Memory B cell (primary cell): ENCODE measurements around the gene YEATS4.

Source experiments
- ATAC-seq: fragments of 150-1000 bp; cut with Tn5 transposase; 2 replicates; pipeline ENCODE4 v1.10.0; 2021; ENCODE audit warnings: low read depth, mild to moderate bottlenecking, moderate library complexity
- DNase-seq, 2 donors: peaks; one replicate each; pipeline ENCODE4 v3.0.0; 2022; ENCODE audit warnings: low spot score in 2 of 2
- H3K27ac Mint-ChIP-seq: one replicate; pipeline ENCODE4 v1.8.0; 2022; ENCODE audit warnings: mild to moderate bottlenecking, moderate library complexity, mixed read lengths
- H3K27me3 Mint-ChIP-seq: one replicate; pipeline ENCODE4 v1.8.0; 2022; ENCODE audit warnings: mixed read lengths
- H3K36me3 Mint-ChIP-seq: one replicate; pipeline ENCODE4 v1.8.0; 2022; ENCODE audit warnings: mild to moderate bottlenecking, mixed read lengths
- H3K4me1 Mint-ChIP-seq: one replicate; pipeline ENCODE4 v1.8.0; 2022; ENCODE audit warnings: mixed read lengths
- H3K4me3 Mint-ChIP-seq: one replicate; pipeline ENCODE4 v1.8.0; 2022; ENCODE audit warnings: mild to moderate bottlenecking, moderate library complexity, mixed read lengths
- H3K9me3 Mint-ChIP-seq: one replicate; pipeline ENCODE4 v1.8.0; 2022; ENCODE audit warnings: mixed read lengths

The YEATS4 gene

GRCh38 chr12:69389831-69390230 lies 30.3 kb downstream of the YEATS4 start:
- DNase-seq: no peak
- Mint-ChIP-seq H3K27ac (no peak overlapping the region), H3K27me3 (no peaks in the 10 kb centered on the region), H3K36me3 (peaks cover 17% of the 10 kb centered on the region), H3K9me3 (no peaks in the 10 kb centered on the region), H3K4me1 (peaks cover 2% of the 10 kb centered on the region), H3K4me3 (no peak overlapping the region)
- no peak for ATAC-seq

GRCh38 chr12:69392179-69392928 lies 32.8 kb downstream of the YEATS4 start:
- H3K36me3 Mint-ChIP-seq: peaks cover 26% of the 10 kb centered on the region

GRCh38 chr12:69396041-69396440 lies 36.5 kb downstream of the YEATS4 start:
- no peak overlapping the region for H3K27ac Mint-ChIP-seq
- no peaks in the 10 kb centered on the region for H3K27me3 Mint-ChIP-seq
- H3K4me3 Mint-ChIP-seq: no peak overlapping the region
- no peak for ATAC-seq
- no peaks in the 10 kb centered on the region for H3K4me1 Mint-ChIP-seq
- peaks cover 7% of the 10 kb centered on the region for H3K9me3 Mint-ChIP-seq
- DNase-seq: no peak
- peaks cover 29% of the 10 kb centered on the region for H3K36me3 Mint-ChIP-seq

More at GRCh38 chr12:69392179-69392928, 32.8 kb downstream of the YEATS4 start:
- H3K4me3 Mint-ChIP-seq: no peak overlapping the region
- ATAC-seq (no peak), DNase-seq (no peak)
- no peaks in the 10 kb centered on the region for H3K4me1 Mint-ChIP-seq
- no peak overlapping the region for H3K27ac Mint-ChIP-seq
- no peaks in the 10 kb centered on the region for H3K27me3 Mint-ChIP-seq
- peaks cover 4% of the 10 kb centered on the region for H3K9me3 Mint-ChIP-seq

- Mint-ChIP-seq H3K27me3 (no peaks in the 10 kb centered on the region), H3K27ac (no peak overlapping the region), H3K9me3 (peaks cover 7% of the 10 kb centered on the region), H3K36me3 (peaks cover 29% of the 10 kb centered on the region), H3K4me3 (no peak overlapping the region), H3K4me1 (no peaks in the 10 kb centered on the region)
- ATAC-seq (no peak), DNase-seq (no peak)
These were observed 37.4 kb downstream of the YEATS4 start for GRCh38 chr12:69396963-69397362.

- peaks cover 7% of the 10 kb centered on the region for H3K9me3 Mint-ChIP-seq
- peaks cover 27% of the 10 kb centered on the region for H3K36me3 Mint-ChIP-seq
- DNase-seq (no peak), ATAC-seq (no peak)
- no peaks in the 10 kb centered on the region for H3K27me3 Mint-ChIP-seq
- H3K27ac Mint-ChIP-seq: no peak overlapping the region
- H3K4me1 Mint-ChIP-seq: no peaks in the 10 kb centered on the region
- no peak overlapping the region for H3K4me3 Mint-ChIP-seq
These were observed 38.4 kb downstream of the YEATS4 start for GRCh38 chr12:69397978-69398377.

GRCh38 chr12:69401940-69402339 lies 42.4 kb downstream of the YEATS4 start:
- H3K27me3 Mint-ChIP-seq: no peaks in the 10 kb centered on the region
- H3K27ac Mint-ChIP-seq: no peak overlapping the region
- DNase-seq (no peak), ATAC-seq (no peak)
- H3K4me3 Mint-ChIP-seq: no peak overlapping the region
- H3K9me3 Mint-ChIP-seq: peaks cover 3% of the 10 kb centered on the region
- peaks cover 16% of the 10 kb centered on the region for H3K36me3 Mint-ChIP-seq
- H3K4me1 Mint-ChIP-seq: no peaks in the 10 kb centered on the region

GRCh38 chr12:69404851-69405565 lies 45.5 kb downstream of the YEATS4 start:
- Mint-ChIP-seq H3K9me3 (no peaks in the 10 kb centered on the region), H3K4me1 (no peaks in the 10 kb centered on the region), H3K36me3 (peaks cover 10% of the 10 kb centered on the region), H3K27me3 (no peaks in the 10 kb centered on the region), H3K4me3 (no peak overlapping the region), H3K27ac (no peak overlapping the region)
- ATAC-seq (no peak), DNase-seq (no peak)

GRCh38 chr12:69405566-69405865 lies 46.0 kb downstream of the YEATS4 start:
- Mint-ChIP-seq H3K27ac (no peak overlapping the region), H3K27me3 (no peaks in the 10 kb centered on the region), H3K36me3 (peaks cover 12% of the 10 kb centered on the region), H3K9me3 (no peaks in the 10 kb centered on the region), H3K4me1 (no peaks in the 10 kb centered on the region), H3K4me3 (no peak overlapping the region)
- ATAC-seq: no peak
- DNase-seq: no peak

- peaks cover 12% of the 10 kb centered on the region for H3K36me3 Mint-ChIP-seq
- no peak overlapping the region for H3K4me3 Mint-ChIP-seq
- ATAC-seq (no peak), DNase-seq (no peak)
- no peaks in the 10 kb centered on the region for H3K27me3 Mint-ChIP-seq
- H3K27ac Mint-ChIP-seq: no peak overlapping the region
- no peaks in the 10 kb centered on the region for H3K9me3 Mint-ChIP-seq
- H3K4me1 Mint-ChIP-seq: no peaks in the 10 kb centered on the region
These were observed 46.7 kb downstream of the YEATS4 start for GRCh38 chr12:69406217-69406616.

- H3K9me3 Mint-ChIP-seq: no peaks in the 10 kb centered on the region
- H3K27me3 Mint-ChIP-seq: no peaks in the 10 kb centered on the region
- no peak overlapping the region for H3K4me3 Mint-ChIP-seq
- H3K27ac Mint-ChIP-seq: no peak overlapping the region
- peaks cover 12% of the 10 kb centered on the region for H3K36me3 Mint-ChIP-seq
- ATAC-seq (no peak), DNase-seq (no peak)
- H3K4me1 Mint-ChIP-seq: no peaks in the 10 kb centered on the region
These were observed 51.0 kb downstream of the YEATS4 start for GRCh38 chr12:69410571-69410970.

- no peaks in the 10 kb centered on the region for H3K9me3 Mint-ChIP-seq
- DNase-seq (no peak), ATAC-seq (no peak)
- H3K4me1 Mint-ChIP-seq: no peaks in the 10 kb centered on the region
- no peak overlapping the region for H3K4me3 Mint-ChIP-seq
- no peaks in the 10 kb centered on the region for H3K27me3 Mint-ChIP-seq
- no peak overlapping the region for H3K27ac Mint-ChIP-seq
- peaks cover 12% of the 10 kb centered on the region for H3K36me3 Mint-ChIP-seq
These were observed 53.1 kb downstream of the YEATS4 start for GRCh38 chr12:69412655-69413054.

GRCh38 chr12:69415471-69416275 lies 56.1 kb downstream of the YEATS4 start:
- no peak overlapping the region for H3K27ac Mint-ChIP-seq
- H3K27me3 Mint-ChIP-seq: no peaks in the 10 kb centered on the region
- H3K36me3 Mint-ChIP-seq: peaks cover 5% of the 10 kb centered on the region
- ATAC-seq (peak; percentile 49), DNase-seq (peak in 1 of 2 donors; percentile 5)
- H3K4me3 Mint-ChIP-seq: no peak overlapping the region
- H3K9me3 Mint-ChIP-seq: no peaks in the 10 kb centered on the region
- no peaks in the 10 kb centered on the region for H3K4me1 Mint-ChIP-seq

- Mint-ChIP-seq H3K9me3 (no peaks in the 10 kb centered on the region), H3K36me3 (no peaks in the 10 kb centered on the region), H3K27me3 (no peaks in the 10 kb centered on the region), H3K4me3 (no peak overlapping the region), H3K27ac (no peak overlapping the region), H3K4me1 (no peaks in the 10 kb centered on the region)
- ATAC-seq (no peak), DNase-seq (no peak)
These were observed 57.7 kb downstream of the YEATS4 start for GRCh38 chr12:69417231-69417630.

GRCh38 chr12:69417741-69418167 lies 58.2 kb downstream of the YEATS4 start:
- Mint-ChIP-seq H3K4me3 (no peak overlapping the region), H3K27me3 (no peaks in the 10 kb centered on the region), H3K27ac (no peak overlapping the region), H3K9me3 (no peaks in the 10 kb centered on the region), H3K36me3 (no peaks in the 10 kb centered on the region), H3K4me1 (no peaks in the 10 kb centered on the region)
- no peak for ATAC-seq
- DNase-seq: no peak
